Measurements from ENCODE around the gene SEC22A. TPM values are rescaled to one million over a fixed set of nuclear protein-coding genes. Genes with fewer than 3 reads are reported as not detected.

The SEC22A gene
- total and polyA plus RNA-seq, 12 donors, result 2.9 to 13.6 (median 10.0) TPM

DNA sequence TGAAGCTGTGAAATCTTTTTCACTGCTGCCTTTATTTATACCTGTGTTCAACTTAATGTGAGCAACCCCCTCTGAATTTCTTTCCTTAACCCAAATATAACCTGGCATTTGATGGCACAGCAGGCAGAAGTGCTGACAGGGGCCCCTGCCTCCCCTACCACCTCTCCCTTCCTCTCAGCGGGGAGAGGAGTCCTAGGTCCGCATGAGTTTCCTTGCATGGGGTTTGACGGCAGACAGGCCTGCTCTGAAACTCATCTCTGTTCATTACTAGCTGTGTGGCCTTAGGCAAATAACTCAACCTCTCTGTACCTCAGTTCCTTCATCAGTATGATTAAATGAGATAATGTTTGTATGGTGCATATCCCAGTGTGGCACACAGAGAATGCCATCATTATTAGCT lies 79.7 kb downstream of the SEC22A start:
- peaks cover 0 to 60% (median 4%) of the 10 kb centered on the region in 9 donors for H3K36me3 ChIP-seq
- H3K9me3 ChIP-seq, result no peaks in the 10 kb centered on the region
- ATAC-seq (no peak), DNase-seq (no peak)
- peaks cover 0 to 18% (median 5%) of the 10 kb centered on the region in 9 donors for H3K4me1 ChIP-seq
- H3K4me3 ChIP-seq, result no peak overlapping the region
- intact Hi-C loops (cut with DNase I), result no loop called here
- WGBS, 2 donors, result 77 to 79% methylated on average over 3 of the region's 3 CpGs
- H3K27ac ChIP-seq, result no peak overlapping the region
- TF ChIP-seq, protein P1, sequence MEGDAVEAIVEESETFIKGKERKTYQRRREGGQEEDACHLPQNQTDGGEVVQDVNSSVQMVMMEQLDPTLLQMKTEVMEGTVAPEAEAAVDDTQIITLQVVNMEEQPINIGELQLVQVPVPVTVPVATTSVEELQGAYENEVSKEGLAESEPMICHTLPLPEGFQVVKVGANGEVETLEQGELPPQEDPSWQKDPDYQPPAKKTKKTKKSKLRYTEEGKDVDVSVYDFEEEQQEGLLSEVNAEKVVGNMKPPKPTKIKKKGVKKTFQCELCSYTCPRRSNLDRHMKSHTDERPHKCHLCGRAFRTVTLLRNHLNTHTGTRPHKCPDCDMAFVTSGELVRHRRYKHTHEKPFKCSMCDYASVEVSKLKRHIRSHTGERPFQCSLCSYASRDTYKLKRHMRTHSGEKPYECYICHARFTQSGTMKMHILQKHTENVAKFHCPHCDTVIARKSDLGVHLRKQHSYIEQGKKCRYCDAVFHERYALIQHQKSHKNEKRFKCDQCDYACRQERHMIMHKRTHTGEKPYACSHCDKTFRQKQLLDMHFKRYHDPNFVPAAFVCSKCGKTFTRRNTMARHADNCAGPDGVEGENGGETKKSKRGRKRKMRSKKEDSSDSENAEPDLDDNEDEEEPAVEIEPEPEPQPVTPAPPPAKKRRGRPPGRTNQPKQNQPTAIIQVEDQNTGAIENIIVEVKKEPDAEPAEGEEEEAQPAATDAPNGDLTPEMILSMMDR (IDR thresholded peaks at IDR 0.05), result no peak
- no peaks in the 10 kb centered on the region for H3K27me3 ChIP-seq

DNA sequence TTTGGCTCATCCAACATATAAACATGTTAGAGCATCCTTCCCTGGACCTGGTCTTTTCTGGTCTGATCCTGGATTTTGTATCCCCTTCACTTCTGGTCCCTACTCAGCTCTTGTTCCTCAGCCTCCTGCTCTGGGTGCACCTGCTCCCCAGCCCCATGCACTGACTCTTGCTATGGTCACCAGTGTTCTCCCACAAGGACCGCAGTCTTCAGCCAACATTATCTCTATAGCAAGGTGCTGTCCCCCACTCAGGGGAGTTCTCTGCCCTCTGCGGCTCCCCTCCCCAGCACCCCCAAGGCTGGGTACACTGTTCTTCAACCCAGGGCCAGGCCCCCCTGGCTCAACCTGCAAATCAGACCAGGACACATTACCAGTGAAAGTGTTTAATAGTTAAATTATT lies 80.2 kb downstream of the SEC22A start:
- Histone ChIP-seq H3K4me3 (no peak overlapping the region), H3K36me3 (peaks cover 0 to 66% (median 4%) of the 10 kb centered on the region in 9 donors), H3K27me3 (no peaks in the 10 kb centered on the region), H3K27ac (no peak overlapping the region), H3K9me3 (no peaks in the 10 kb centered on the region), H3K4me1 (peaks cover 0 to 18% (median 5%) of the 10 kb centered on the region in 9 donors)
- WGBS, 2 donors, result 96% methylated on average over 2 of the region's 2 CpGs
- DNase-seq (peak in 1 of 2 donors; percentile 2), ATAC-seq (no peak)
- intact Hi-C loops (cut with DNase I), result no loop called here
- TF ChIP-seq, protein P1 (IDR thresholded peaks at IDR 0.05), result no peak

DNA sequence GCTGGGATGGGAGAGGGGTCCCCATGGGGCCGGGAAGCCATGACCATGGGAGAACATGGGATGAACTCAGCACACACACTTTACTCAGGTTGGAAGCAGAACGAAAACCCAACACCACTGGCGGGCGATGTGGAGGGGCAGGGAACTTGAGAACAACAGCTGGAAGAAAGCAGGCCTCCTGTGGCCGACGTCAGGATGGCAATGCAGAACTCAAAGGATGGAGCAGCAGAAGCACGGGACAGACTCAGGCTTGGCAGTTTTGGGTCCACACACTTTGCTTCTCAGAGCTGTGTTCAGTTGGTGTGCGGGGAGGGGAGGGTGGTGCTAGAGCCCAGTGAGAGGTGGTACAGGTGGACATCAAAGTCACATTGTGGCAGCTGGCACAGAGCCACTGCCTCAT lies 80.7 kb downstream of the SEC22A start:
- no peak overlapping the region for H3K27ac ChIP-seq
- H3K27me3 ChIP-seq, result no peaks in the 10 kb centered on the region
- H3K4me3 ChIP-seq, result no peak overlapping the region
- peaks cover 0 to 68% (median 4%) of the 10 kb centered on the region in 9 donors for H3K36me3 ChIP-seq
- peaks cover 0 to 20% (median 5%) of the 10 kb centered on the region in 9 donors for H3K4me1 ChIP-seq
- no peak for DNase-seq
- intact Hi-C loops (cut with DNase I), result no loop called here
- H3K9me3 ChIP-seq, result no peaks in the 10 kb centered on the region
- no peak for ATAC-seq
- TF ChIP-seq, protein P1 (IDR thresholded peaks at IDR 0.05), result no peak
- 77 to 80% methylated on average over 8 of the region's 8 CpGs for WGBS, 2 donors

DNA sequence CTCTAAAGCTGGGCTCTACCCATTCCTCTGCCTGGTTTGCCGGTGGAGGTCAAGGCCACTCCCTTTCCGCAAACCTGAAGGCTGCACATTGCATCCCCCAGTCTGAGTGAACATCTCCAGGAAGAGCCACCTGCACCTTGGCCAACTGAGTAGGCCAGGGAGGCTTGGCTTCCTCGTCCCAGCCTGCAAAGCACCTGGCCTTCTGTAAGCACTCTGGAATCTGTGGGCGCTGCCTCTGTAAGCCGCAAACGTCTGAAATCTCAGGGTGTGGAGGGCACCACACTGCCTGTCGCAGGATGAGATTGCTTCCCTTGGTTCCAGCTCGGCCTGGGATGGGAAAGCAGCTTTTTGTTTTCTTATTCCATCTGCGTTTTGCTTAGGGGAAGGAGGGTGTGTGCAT lies 81.3 kb downstream of the SEC22A start:
- ATAC-seq (no peak), DNase-seq (no peak)
- peaks cover 0 to 68% (median 4%) of the 10 kb centered on the region in 9 donors for H3K36me3 ChIP-seq
- 78 to 80% methylated on average over 9 of the region's 9 CpGs for WGBS, 2 donors
- TF ChIP-seq, protein P1 (IDR thresholded peaks at IDR 0.05), result no peak
- no peaks in the 10 kb centered on the region for H3K27me3 ChIP-seq
- no peak overlapping the region for H3K4me3 ChIP-seq
- peaks cover 0 to 21% (median 5%) of the 10 kb centered on the region in 9 donors for H3K4me1 ChIP-seq
- H3K9me3 ChIP-seq, result no peaks in the 10 kb centered on the region
- intact Hi-C loops (cut with DNase I), result no loop called here
- H3K27ac ChIP-seq, result no peak overlapping the region
